NOMO-1 treated with DMSO at 0.1 percent for 48 hours (cell line): Measurements from ENCODE around the gene POLR1G.

Experiments
- DNase-seq: peaks from one replicate; lab custom pipeline; 2025; ENCODE audit not compliant: unreplicated experiment; lab: John Stamatoyannopoulos, UW

Gene POLR1G, protein sequence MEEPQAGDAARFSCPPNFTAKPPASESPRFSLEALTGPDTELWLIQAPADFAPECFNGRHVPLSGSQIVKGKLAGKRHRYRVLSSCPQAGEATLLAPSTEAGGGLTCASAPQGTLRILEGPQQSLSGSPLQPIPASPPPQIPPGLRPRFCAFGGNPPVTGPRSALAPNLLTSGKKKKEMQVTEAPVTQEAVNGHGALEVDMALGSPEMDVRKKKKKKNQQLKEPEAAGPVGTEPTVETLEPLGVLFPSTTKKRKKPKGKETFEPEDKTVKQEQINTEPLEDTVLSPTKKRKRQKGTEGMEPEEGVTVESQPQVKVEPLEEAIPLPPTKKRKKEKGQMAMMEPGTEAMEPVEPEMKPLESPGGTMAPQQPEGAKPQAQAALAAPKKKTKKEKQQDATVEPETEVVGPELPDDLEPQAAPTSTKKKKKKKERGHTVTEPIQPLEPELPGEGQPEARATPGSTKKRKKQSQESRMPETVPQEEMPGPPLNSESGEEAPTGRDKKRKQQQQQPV

DNA sequence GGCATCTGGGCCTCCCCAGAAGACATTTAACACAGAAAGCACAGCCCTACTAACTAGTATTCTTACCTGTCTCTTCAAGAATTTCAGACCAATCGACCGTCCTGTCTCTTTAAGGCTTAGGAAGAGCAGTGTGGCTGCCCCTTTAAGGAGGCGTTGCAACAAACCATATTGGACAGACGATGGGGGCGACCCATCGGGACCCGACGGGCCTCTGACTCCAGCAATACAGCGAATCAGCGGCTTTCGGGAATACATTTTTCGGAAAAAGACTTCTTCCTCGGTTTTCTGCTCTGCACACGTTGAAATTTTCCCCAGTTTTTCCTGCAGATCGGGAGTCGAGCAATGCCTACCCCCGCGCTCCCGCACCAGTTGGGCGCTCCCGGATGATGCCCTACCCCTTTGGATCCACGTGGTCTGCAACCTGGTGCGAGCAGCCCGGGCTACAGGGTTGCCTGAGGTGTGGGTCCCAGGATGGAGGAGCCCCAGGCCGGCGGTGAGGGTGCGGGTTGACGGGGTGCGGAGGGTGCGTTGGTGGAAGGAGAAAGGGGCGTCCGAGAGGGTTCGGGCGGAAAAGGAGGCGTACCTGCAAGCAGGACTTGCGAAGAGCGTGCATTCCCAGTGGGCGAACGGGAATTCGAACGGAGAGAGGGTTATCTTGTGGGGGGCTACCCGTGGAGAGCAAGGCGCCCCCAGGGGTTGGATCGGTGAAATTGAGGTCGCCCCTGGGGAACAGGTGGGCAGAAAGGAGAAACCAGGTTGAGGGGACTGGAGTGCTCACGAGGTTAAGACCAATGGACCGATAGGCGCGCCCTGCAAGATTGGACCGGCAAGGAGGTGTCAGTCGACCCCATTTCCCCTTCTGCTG, at the start of gene POLR1G:
POLR1G (plus strand) TSS at position 419 of the 865 bp plus-strand sequence; CDS start at position 472, 53 bp downstream.
- peak; percentile 88 for DNase-seq

DNA sequence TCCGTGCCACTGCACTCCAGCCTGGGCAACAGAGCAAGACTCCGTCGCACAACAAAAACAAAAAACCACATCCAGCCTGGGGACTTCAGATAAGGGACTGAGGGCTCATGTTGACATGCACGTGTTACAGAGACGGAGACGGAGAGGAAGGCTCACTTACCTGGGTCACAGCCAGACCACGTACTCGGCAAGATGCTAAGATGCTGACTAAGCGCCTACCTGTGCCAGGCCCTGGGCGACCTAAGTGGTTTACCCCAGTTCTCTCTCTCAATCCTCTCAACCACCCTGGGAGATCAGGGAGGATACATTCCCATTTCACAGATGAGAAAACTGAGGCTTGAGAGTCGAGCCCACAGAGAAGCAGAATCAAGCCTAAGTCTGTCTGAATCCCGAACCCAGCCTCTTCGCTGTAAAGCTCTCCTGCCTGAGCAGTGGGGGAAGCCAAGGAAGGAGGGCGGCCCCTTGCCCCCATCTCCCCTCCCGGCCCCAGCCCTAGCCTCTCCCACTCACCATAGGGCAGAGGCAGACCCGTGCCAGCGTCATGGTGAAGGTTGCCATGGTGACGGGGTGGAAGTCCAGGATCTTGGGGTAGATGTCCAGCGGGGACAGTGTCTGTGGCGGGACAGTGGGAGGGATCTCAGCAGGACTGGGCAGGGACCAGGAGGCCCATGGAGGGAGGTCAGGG, 49.5 kb upstream of the POLR1G start:
- DNase-seq = no peak

DNA sequence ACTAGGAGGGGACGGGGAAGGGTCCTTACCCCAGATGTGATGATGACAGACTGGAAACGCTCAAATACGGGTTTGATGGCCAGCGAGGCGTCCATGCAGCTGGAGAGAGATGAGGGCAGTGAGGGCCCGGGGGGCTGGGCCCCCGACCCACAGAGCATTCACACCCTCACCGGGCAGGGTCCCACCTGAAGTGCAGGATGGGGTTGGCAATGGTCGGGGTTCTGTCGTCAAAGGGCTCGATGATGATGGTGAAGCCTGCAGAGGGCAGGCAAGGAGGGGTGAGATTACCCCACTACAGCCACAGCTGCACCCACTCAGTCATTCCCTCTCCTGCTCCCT, 49.0 kb upstream of the POLR1G start:
- no peak for DNase-seq

GRCh38 chr19:45358213-45358792, 48.1 kb upstream of the POLR1G start:
- no peak for DNase-seq

DNA sequence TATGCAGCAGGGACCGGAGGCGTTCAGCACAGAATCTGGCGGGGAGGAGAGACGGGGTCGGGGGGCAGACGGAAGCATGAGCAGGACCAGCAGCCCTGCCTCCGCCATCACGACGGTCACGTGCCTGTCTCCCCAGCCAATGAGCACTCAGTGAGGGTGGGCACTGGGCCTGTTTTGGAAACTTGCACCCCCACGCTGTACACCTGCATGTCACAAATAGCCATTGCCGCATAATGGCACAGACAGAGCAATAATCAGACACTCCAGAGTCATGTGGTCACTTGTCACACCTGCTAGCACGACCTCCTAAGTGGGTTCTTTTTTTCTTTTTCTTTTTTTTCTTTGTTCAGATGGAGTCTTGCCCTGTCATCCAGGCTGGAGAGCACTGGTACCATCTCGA, 44.8 kb upstream of the POLR1G start:
- DNase-seq = no peak

GRCh38 chr19:45362291-45362690, 44.2 kb upstream of the POLR1G start:
- DNase-seq = no peak

- DNase-seq = no peak
Measured at GRCh38 chr19:45363861-45364459, 42.5 kb upstream of the POLR1G start.

- DNase-seq = no peak
Measured at GRCh38 chr19:45364696-45365095, 41.7 kb upstream of the POLR1G start.

DNA sequence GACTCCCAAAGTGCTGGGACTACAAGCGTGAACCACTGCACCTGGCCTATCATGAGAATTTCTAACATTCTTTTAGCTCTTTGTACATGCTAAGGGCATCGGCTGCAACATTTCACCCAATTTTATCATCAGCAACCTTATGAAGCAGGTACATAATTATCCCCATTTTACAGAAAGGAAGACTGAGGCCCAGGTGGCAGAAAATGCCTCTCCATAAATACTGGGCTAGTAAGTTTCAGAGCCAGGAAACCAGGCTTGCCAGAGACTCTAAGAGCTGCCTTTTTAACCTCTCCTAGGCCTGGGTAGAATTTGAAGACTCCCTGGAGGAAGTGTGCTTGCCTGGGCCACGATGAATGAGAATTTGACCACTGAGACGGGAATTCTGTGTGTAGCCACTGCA, 38.3 kb upstream of the POLR1G start:
- DNase-seq = no peak

GRCh38 chr19:45368737-45369340, 37.6 kb upstream of the POLR1G start:
- no peak for DNase-seq

DNA sequence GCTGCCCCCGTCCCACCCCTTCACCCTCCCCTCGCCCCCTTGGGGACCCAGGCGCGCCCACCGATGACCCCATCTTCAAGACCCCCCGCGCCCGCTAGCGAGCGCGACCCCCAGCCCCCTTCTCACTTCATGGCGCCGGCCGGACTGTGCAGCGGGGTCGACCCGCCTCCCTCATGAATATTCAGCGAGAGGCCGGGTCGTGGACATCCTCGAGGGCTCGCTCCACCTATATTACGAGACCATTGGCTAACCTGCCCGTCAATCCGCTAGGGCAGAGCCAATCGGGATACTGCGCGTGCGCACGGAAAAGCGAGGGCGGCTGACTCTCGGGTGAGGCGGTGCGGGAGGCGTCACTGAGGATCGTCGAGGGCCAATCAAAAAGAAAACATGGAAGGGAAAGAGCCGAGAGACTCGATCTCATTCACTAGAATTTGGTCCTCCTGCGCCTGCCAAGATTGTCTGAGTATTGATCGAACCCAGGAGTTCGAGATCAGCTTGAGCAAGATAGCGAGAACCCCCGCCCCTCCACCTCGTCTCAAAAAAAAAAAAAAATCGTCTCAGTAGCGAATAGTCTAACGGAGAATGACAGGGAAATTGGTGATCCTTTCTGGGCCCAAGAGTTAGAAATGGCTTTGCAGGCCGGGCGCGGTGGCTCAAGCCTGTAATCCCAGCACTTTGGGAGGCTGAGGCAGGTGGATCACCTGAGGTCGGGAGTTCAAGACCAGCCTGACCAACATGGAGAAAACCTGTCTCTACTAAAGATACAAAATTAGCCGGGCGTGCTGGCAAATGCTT, 35.8 kb upstream of the POLR1G start, which contains the start of gene ERCC2:
ERCC2 (minus strand) TSS at position 164 of the 795 bp plus-strand sequence; CDS start at position 131, 33 bp downstream.
- peak; percentile 97 for DNase-seq

- no peak for DNase-seq
Measured at GRCh38 chr19:45376045-45376724, 30.3 kb upstream of the POLR1G start.

DNA sequence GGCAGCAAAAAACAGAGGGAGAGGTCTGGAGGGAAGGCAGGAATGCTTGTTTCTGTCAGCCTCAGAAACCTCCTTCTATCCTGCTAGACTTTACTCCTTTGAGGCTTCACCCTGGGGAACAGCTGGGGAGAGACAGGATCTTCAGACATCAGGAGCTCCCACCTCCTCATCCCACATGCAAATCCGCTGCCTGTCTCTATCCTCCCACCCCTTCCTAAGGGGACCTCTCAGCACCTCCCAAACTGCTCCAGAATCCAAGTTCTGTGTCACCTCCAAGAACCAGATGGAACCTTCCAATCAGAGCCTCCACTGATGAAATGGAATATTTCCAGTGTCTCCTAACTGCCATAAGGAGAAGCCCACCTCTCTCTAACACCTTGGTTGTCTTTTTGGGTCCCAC, 26.3 kb upstream of the POLR1G start:
- DNase-seq = no peak

- DNase-seq = no peak
Measured at GRCh38 chr19:45382426-45382825, 24.0 kb upstream of the POLR1G start.

- no peak for DNase-seq
Measured at GRCh38 chr19:45385392-45386221, 20.8 kb upstream of the POLR1G start.

DNA sequence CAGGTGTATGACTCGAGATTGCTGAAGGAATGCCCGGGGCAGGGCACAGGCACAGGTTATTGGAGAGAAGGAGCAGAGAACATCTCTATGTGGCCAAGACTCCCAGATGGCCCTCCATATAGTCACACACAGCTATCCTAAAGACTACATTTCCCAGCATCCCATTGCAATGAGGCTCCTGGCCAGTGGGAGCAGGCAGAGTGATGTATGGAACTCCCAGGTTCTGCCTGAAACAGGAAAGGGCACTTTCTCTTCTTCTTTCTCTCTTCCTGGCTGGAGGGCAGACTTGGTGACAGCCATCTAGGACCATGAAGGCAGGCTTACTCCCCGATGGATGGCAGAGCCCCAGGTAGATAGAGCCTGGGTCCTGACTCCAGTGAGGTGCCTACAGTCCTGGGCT, 15.1 kb upstream of the POLR1G start:
- DNase-seq = peak; percentile 47

- DNase-seq = no peak
Measured at GRCh38 chr19:45391871-45392665, 14.4 kb upstream of the POLR1G start.
